Activated CD4-positive, CD25-positive, alpha-beta regulatory T cell treated with anti-CD3 and anti-CD28 coated beads, Interleukin-2, amount 50 U/mL, for 16 hours (primary cell): ENCODE measurements around the gene WASF2.
"Not testable (repeated sequence)": the region's sequence is repeated elsewhere in the genome, so short reads cannot be mapped to it uniquely, and the experiment has no call there.

Experiments used
- DNase-seq: peaks from one replicate; pipeline ENCODE4 v3.0.0-alpha.2; 2020; ENCODE audit warnings: low read depth, low spot score

The WASF2 gene

GRCh38 chr1:27455139-27455811, 34.7 kb downstream of the WASF2 start:
- DNase-seq: no peak

- DNase-seq: no peak
Observed at GRCh38 chr1:27454610-27455009, 35.4 kb downstream of the WASF2 start.

DNA sequence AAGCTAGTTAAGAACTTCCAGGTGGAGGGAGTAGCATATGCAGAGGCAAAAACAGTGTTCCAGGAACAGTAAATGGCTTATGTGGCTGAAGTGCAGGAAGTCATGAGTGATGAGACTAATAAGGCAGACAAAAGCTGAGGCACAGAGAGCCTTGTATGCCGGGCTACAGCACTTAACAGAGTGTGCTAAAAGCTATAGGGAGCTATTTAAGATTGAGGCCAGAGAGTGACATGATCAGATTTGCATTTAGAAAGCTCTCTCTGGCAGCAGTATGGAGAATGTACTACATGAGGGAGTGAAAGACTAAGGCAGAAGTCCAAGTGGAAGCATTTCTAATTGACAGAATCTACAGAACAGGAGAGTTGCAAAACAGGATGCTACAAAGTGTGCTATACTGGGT, 38.6 kb downstream of the WASF2 start:
- DNase-seq: no peak

DNA sequence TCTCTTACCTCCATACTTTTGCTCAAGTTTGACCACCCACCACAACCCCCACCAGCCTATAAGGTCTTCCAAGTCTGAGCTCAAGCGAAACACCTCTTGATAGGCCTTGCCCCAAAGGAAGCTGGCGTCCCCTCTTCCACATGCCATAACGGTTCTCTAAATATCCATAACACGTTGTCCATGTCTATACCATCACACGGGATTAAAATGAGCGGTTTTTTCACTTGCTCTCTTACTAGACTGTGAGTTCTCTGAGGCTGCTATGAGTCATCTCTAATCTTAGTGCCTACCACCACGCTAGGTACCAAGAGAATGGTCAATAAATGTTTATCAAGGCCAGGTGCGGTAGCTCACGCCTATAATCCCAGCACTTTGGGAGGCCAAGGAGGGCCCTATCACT, 41.0 kb downstream of the WASF2 start:
- no peak for DNase-seq

DNA sequence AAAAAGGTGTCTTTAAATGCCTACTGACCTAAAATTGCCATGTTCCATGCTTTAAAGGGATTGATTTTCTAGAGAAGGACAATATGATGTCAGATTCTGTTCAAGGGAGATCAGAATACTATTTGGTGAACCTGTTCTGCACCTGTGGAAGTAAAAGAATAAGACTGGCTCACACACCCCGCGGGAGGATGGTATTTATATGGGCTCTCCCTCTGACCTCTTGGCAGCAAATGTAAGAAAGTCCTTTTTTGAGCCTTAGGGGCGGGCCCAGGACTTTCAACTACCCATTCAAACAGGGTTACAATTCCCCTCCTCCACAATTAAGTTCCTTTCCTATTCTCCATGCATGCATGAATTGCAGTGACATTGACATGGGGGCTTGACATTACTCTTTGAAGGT, 42.1 kb downstream of the WASF2 start:
- DNase-seq: no peak

DNA sequence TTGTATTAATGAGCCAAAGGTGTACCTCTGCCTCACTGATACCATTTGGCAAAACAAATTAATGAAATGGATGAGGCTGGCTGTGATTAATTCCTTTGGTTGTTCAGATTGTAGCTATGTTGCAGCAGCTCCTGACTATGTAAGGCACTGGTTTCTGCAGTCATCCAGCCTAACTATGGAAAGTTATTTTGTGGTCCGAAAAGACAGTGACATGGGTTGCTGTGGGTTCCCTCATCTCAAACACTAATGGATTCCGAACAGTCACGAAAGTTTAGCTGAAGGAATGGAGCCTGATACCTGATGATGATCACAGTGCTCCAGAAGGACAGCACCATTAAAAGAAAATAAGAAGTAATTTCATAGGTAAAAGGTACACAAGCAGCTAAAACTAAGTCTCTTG, 42.6 kb downstream of the WASF2 start:
- no peak for DNase-seq

DNA sequence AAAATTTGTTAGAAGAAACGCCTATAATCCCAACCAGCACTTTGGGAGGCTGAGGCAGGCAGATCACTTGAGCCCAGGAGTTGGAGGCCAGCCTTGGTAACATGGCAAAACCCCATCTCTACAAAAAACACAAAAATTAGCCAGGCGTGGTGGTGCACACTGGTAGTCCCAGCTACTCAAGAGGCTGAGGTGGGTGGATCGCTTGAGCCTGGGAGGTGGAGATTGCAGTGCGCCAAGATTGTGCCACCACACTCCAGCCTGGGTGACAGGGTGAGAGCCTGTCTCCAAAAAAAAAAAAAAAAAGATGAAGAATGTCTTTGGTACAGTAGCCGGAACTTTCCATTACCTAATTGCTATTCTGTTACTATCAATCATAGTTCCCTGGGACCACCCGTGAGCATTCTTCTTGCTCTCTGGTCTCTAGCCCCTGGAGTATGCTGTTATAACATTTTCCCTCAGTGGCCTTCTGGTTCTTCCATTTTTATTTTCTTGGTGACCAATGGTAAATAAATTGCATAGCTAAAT, 43.4 kb downstream of the WASF2 start:
- no peak for DNase-seq

DNA sequence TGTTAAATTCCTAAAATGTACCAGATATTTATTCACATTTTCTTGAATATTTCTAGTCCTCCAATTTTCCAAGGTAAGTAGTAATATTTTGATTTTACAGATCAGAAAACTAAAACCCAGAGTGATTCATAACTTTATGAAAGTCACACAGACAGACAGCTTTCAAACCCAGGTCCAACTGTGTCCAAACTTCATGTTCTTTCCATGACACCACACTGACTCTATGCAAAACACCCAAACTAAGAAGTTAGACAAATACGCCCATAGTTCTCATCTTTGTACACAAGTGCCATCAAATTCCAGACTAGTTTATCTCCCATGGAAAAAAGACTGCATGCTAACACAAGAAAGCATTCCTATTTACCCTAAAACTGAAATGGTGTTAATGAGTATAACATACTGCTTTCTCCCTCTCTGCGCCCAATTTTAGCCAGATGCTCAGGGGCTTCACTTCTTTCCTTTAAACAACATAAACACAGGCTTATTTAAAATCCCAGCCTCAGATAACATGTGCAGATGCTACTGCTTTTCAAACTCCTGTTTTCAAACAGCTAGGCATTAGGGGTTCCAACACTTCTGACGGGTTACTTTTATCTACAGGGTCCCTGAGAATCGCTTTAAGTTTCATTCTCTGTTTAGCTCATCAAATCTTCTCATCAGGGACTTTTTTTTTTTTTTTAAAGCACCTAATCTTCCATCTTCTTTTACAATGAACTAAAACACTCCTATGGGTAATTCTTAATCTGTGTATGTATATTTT, 44.6 kb downstream of the WASF2 start:
- DNase-seq: no peak

DNA sequence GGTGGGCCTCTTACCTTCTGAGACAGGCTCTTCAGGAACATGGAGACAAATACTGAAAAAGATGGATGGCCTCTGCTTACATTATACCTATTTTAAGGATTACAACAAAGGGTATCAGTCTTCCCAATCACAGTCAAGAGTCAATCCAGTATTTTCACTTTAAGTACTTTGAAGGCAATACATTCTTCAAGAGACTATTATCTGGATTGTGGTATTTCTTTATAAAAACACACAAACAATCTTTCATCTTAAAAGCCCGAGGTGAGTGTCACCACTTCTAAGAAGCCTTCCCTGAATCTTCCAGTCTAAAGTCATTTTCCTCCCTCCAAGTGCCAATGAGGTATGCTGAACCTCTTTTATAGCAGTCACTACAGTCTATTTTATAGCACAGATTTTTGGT, 45.3 kb downstream of the WASF2 start:
- no peak for DNase-seq

GRCh38 chr1:27439150-27439549, 50.8 kb downstream of the WASF2 start:
- DNase-seq: no peak

DNA sequence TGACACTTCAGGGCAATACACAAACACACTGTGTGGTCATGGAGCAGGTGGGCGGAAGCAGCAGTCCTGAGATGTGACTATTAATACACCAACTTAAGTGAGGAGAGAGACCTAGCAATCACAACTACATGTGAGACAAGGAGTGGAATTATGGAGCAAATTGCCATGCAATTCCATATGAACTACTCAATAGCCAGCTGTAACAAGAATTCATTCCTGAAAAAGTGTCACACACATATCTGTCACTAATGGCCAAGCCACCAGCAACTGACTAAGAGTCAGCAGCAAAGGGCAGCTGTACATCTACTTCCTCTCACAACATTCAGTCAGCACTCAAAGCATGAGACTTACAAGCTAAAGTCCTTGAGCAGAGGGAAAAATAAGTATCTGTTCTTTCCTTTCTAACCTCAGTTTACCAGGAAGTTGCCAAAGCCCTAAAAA, 51.3 kb downstream of the WASF2 start:
- no peak for DNase-seq

DNA sequence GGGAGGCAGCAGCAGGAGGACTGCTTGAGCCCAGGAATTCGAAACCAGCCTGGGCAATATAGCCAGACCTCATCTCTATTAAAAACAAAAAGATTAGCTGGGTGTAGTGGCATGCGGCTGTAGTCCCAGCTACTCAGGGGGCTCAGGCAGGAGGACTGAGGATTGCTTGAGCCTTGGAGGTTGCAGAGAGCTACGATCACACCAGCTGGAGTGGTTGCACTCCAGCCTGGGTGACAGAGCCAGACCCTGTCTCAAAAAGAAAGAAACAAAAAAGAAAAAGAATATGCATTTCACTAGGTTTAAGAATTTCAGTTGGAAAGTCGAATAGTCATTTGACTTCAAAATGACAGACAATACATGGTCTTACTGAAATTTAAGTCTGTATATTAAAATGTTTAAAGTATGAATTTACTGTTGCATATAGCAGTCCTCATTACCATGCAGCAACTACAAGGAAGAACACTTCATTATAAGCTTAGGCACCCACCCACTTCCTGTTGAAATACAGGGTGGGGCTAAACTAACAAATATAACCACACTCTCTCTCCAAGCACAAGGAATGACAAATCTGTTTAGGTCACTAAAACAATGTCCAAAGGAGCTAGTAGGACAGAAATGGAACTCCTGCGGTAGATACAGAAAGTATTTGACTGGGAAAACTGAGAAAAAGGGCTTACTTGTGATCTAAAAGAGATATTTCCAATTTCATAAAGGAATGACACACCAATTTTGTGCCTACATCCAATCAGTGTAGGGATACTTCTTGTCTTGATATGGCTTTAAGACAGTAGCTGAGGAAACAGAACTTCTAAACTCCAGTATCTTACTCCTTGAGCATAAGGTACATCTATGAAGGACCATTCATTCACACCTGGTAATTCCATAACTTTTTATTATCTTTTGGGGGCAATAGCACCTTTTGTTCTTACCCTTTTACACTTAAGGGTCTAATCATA, 53.5 kb downstream of the WASF2 start:
- DNase-seq: no peak

DNA sequence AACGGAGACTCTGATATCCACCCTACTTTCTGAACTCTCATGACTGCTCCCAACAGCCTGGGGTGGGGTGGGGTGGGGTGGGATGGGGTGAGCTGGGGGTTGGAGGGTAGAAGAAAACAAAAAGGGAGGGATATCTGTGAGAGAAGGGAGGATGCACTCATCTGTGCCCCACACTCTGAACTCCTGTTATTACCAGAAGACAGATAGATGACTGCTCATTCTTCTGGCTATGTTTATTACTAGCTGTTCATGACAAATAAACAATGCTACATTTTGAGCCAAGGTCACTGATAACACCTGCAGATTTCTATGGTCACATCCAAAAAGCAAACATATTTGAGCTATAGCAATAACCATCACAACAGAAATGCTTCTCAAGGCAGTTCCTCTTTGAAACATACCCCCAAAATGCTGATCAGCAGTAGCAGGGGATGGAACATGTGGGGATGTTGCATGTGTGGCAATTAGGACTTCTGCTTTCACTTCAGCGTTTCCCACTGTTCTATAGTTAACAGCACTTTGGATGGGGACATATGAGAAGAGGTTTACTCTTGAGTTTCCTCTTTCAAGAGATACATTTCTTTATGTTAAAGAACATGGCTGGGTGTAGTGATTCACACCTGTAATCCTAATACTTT, 54.3 kb downstream of the WASF2 start:
- no peak for DNase-seq

GRCh38 chr1:27433706-27434105, 56.3 kb downstream of the WASF2 start:
- no peak for DNase-seq

DNA sequence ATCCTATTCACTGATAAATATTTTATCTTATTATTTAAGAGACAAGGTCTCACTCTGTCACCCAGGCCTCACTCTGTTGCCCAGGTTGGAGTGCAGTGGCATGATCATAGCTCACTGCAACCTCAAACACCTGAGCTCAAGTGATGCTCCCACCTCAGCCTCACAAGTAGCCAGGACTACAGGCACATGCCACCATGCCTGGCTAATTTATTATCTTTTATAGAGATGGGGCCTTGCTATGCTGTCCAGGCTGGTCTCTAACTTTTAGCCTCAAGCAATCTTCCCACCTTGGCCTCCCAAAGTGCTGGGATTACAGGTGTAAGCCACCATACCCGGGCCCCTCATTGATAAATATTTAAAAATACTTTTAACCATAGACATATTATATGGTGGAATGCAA, 57.2 kb downstream of the WASF2 start:
- not testable (repeated sequence) for DNase-seq

DNA sequence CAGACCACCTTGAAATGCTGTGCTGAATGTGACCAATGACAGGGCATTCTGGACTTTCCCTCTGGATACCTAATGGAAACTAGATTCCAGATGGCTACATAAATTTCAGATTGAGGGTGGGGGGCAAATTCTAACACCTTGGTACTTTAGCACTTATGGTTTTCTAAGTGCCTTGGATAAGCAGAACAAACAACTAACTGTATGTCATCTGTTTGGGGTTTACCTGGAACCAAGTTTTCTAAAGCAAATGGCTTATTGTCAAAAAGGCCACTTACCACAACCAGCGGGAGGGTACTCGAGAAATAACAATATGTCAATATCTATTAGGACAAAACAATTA, 58.4 kb downstream of the WASF2 start:
- no peak for DNase-seq

GRCh38 chr1:27430903-27431600, 58.9 kb downstream of the WASF2 start:
- DNase-seq: no peak

GRCh38 chr1:27429029-27429425, 60.9 kb downstream of the WASF2 start:
- no peak for DNase-seq

DNA sequence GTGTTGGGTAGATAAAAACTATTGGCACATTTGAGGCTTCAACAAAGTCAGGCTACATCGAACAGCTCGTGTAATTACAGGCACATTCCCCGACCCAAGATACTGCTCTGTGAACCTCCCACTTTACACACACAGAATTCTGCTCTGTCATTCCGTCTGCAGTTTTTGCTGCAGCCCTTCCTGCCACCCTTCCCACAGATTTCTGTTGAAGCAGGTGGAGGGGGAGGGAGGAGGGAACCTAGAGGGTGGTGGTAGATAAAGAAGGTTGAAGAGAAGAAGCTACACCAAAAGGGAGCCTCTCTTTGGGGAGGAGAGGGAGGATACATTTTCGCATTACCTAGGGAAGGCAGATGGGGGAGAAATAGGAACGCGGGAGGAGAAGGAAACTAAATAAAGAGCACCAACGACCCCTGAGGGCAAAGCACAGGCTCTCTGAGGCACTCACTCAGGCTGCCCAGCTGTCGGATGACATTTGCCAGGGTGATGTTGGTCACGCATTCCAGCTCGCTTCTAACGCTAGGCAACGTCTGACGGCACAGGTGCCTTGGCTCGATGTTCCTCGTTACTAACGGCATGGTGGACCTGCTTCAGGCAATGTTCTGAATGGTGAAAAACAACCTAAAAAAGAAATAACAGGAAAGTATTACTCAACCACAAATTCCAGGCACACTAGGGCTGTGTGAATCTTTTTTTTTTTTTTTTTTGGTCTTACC, 61.5 kb downstream of the WASF2 start:
- DNase-seq: no peak

GRCh38 chr1:27427816-27428315, 62.1 kb downstream of the WASF2 start:
- no peak for DNase-seq
